Measurements from ENCODE around the gene INTS3. TPM values are rescaled to one million over a fixed set of nuclear protein-coding genes. Genes with fewer than 3 reads are reported as not detected.

Gene INTS3
- total RNA-seq, 1 experiment from 2014 or later, result 66.8 TPM

- TF ChIP-seq E2F4 (CRISPR knock-in tag; IDR thresholded peaks at IDR 0.05; ENCODE audit: borderline replicate concordance, low read depth) (no peak), PREB (CRISPR knock-in tag; IDR thresholded peaks at IDR 0.05; ENCODE audit: borderline replicate concordance) (no peak), ZNF219 (CRISPR knock-in tag; IDR thresholded peaks at IDR 0.05; ENCODE audit: borderline replicate concordance) (no peak), OVOL2 (CRISPR knock-in tag; IDR thresholded peaks at IDR 0.05; ENCODE audit: borderline replicate concordance) (no peak), GRHL2 (CRISPR knock-in tag; IDR thresholded peaks at IDR 0.05; ENCODE audit: insufficient replicate concordance, severe bottlenecking) (no peak), ZNF532 (CRISPR knock-in tag; IDR thresholded peaks at IDR 0.05; ENCODE audit: borderline replicate concordance) (no peak), ATF3 (CRISPR knock-in tag; conservative IDR thresholded peaks at IDR 0.05) (no peak), MXD4 (CRISPR knock-in tag; IDR thresholded peaks at IDR 0.05; ENCODE audit: borderline replicate concordance) (no peak), USF2 (CRISPR knock-in tag; IDR thresholded peaks at IDR 0.05) (no peak)
Measured at GRCh38 chr1:153801028-153801625, 73.3 kb downstream of the INTS3 start (continued).

GRCh38 chr1:153801786-153802697 lies 74.2 kb downstream of the INTS3 start:
- Mint-ChIP-seq H3K27me3 (ENCODE audit: low read depth) (no peaks in the 10 kb centered on the region; the same call in 1 of the 2 replicates), H3K9me3 (no peaks in the 10 kb centered on the region), H3K27ac (peak overlapping the region; percentile 63), H3K4me1 (peaks cover 17% of the 10 kb centered on the region), H3K4me3 (no peak overlapping the region), H3K36me3 (no peaks in the 10 kb centered on the region; the same call in 1 of the 2 replicates)
- ChIA-PET CTCF (interaction anchor here (0.9 kb wide), 1 partner anchor 269 kb away, joined by 3 read pairs; no protein-coding TSS in a partner anchor), POLR2A (no interaction called here)
- ATAC-seq (no peak), DNase-seq (ENCODE audit: low spot score) (no peak)
- no peak for TF ChIP-seq ZNF232 (CRISPR knock-in tag; IDR thresholded peaks at IDR 0.05)
- no peak for TF ChIP-seq FOXP1 (CRISPR knock-in tag; IDR thresholded peaks at IDR 0.05; ENCODE audit: borderline replicate concordance)
- no peak for TF ChIP-seq HMGA2 (CRISPR knock-in tag; IDR thresholded peaks at IDR 0.05)
- TF ChIP-seq ZNF423 (CRISPR knock-in tag; IDR thresholded peaks at IDR 0.05), result no peak
- TF ChIP-seq MLX (CRISPR knock-in tag; IDR thresholded peaks at IDR 0.05), result no peak
- no peak for TF ChIP-seq ZNF317 (CRISPR knock-in tag; IDR thresholded peaks at IDR 0.05; ENCODE audit: borderline replicate concordance, low read depth)
- no peak for TF ChIP-seq MXD4 (CRISPR knock-in tag; IDR thresholded peaks at IDR 0.05; ENCODE audit: borderline replicate concordance)
- TF ChIP-seq ZNF263 (CRISPR knock-in tag; IDR thresholded peaks at IDR 0.05; ENCODE audit: low read depth), result no peak
- no peak for TF ChIP-seq JUN (CRISPR knock-in tag; IDR thresholded peaks at IDR 0.05)
- TF ChIP-seq STAT6 (CRISPR knock-in tag; conservative IDR thresholded peaks at IDR 0.05; ENCODE audit: low read depth), result no peak
- no peak for TF ChIP-seq KAT7 (CRISPR knock-in tag; IDR thresholded peaks at IDR 0.05; ENCODE audit: borderline replicate concordance)
- no peak for TF ChIP-seq ZNF219 (CRISPR knock-in tag; IDR thresholded peaks at IDR 0.05; ENCODE audit: borderline replicate concordance)
- no peak for TF ChIP-seq TP53 (CRISPR knock-in tag; IDR thresholded peaks at IDR 0.05)
- TF ChIP-seq FOXJ3 (CRISPR knock-in tag; IDR thresholded peaks at IDR 0.05; ENCODE audit: borderline replicate concordance), result no peak
- no peak for TF ChIP-seq NFE2L1 (CRISPR knock-in tag; IDR thresholded peaks at IDR 0.05)
